CD4-positive, alpha-beta T cell treated with Interleukin-21 for 1 hour (primary cell): ENCODE results near the gene FBF1.
"Not testable (repeated sequence)": the region's sequence is repeated elsewhere in the genome, so short reads cannot be mapped to it uniquely, and the experiment has no call there.

ENCODE experiments used
- DNase-seq: peaks from one replicate; pipeline ENCODE4 v3.0.0-alpha.2; 2020

FBF1 gene

GRCh38 chr17:75874323-75875181 is 66.3 kb downstream of the FBF1 start:
- no peak for DNase-seq

- no peak for DNase-seq
Measured at GRCh38 chr17:75873587-75874322, 67.1 kb downstream of the FBF1 start.

DNA sequence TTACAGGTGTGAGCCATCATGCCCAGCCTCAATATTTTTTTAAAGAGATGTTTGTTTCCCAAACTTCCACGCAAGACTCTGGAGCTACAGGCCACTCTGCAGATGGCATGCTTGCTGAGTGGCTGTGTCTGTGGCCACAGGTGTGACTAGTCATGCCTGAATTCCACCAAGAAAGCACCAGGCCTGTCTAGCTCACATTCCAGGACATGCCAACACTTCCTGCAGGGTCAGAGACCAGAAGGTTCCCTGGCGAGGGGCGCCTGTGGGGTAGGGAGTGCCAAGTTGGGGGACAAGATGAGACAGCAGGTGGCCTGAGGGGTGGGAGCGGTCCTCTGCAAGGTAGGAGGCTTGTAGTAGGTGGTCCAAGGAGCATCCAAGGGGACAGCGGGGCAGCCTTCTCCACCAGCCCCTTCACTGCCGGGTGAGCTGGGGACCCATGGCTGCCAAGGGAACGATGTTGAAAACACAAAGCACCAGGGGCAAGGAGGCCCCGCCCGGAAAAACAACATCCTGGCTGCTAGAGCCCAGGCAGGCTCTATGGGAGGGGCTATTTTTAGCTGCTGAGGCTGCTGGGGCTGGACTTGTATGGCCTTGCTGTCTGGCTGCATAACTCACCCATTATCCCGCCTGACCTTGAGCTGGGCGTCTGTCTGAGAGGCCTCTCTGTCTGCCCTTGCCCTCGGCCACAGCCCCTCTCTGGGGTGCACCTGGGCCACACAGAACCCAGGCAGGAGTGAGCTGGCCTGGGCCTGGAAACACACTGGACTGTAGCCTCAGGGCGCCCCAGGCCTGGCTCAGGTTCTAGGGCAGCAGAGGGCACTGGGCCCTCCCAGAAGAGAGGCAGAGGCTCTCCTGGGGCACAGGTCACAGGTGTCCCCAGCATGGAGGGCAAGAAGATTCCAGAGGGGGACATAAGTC is 68.1 kb downstream of the FBF1 start:
- peak; percentile 78 for DNase-seq

DNA sequence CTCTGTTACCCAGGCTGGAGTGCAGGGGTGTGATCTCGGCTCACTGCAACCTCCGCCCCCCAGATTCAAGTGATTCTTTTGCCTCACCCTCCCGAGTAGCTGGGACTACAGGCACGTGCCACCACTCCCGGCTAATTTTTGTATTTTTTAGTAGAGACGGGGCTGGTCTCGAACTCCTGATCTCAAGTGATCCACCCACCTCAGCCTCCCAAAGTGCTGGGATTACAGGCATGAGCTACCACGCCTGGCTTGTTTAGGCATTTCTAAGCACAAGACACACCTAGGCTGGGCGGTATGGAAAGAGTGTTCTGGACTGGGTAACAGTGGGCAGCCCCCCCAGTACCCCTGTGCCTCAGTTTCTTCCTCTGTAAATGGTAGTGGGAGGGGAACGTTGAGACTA is 70.6 kb downstream of the FBF1 start:
- DNase-seq = not testable (repeated sequence)

DNA sequence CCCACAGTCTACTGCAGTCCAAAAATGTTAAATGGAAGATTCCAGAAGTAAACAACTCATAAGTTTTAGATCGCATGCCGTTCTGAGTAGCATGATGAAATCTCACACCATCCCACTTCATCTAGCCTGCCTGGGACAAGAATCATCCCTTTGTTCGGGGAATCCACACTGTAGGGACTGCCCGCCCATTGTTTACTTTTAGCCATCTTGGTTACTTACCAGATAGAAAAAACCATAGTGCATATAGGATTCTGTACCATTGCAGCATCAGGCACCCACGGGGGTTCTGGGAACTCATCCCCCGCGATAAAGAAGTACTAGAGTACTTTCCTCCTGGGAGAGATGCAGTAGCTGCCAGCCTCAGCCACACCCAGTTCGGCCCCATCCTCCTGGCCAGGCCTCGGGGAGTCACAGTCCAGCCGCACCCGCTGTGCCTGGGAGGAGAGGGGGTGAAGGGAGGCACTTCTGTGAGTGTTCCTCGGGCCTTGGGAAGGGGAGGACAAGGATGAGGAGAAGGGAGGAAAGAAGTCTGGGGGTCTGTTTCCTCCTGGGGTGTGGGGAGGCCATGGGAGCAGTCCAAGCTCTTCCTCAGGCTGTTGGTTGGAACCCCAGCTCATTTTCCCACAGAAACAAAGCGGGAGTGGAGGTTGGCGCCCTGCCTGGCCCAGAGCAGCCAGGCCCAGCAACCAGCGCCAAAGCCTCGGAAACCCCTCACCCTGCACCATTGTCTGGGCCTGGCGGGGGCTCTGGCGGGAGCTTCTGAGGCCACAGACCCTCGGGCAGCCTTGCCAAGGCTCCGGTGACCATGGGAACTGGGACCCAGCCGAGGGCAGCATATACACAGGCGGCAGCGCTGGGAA is 71.3 kb downstream of the FBF1 start:
- no peak for DNase-seq

DNA sequence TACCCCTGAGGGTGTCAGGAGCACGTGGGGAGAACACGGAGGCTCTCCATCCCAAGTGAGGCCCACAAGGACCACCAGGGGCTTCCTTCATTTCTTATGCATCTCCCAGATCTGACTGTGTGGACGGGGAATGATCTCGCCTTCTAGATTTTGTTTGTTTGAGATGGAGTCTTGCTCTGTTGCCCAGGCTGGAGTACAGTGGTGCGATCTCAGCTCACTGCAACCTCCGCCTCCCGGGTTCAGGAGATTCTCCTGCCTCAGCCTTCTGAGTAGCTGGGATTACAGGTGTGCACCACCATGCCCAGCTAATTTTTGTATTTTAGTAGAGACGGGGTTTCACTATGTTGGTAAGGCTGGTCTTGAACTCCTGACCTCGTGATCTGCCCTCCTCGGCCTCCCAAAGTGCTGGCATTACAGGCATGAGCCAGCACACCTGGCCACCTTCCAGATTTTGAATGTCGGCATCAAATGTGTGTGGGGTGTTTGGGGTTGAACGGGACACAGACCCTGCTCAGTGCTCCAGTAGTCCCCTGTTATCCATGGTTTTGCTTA is 72.0 kb downstream of the FBF1 start:
- DNase-seq = not testable (repeated sequence)

DNA sequence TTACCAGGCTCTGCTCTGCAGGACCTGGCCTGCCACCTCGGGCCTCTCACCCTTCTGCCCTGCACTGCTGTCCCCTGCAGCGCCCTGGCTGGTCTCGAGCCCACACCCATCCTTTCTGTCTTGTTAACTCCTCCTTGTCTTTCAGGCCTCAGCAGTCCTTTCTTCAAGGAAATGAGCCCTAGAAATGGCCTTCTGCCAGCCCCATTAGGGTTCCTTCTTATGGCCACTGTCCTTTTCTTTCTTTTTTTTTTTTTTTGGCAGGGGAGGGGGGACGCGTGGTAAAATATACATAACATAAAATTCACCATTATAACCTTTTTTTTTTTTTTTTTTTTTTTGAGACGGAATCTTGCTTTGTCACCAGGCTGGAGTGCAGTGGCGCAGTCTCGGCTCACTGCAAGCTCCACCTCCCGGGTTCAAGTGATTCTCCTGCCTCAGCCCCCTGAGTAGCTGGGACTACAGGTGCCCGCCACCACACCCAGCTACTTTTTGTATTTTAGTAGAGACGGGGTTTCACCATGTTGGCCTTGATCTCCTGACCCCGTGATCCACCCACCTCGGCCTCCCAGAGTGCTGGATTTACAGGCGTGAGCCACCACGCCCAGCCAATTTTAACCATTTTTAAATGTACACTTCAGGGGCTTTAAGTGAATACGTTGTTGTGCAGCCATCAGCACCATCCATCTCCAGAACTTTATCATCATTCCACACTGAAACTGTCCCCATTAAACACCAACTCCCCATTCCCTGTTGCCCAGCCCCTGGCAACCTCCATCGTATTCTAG is 75.2 kb downstream of the FBF1 start:
- DNase-seq = not testable (repeated sequence)

GRCh38 chr17:75864887-75865286 is 76.0 kb downstream of the FBF1 start:
- DNase-seq = peak; percentile 38

- DNase-seq = peak; percentile 68
Measured at GRCh38 chr17:75864448-75864871, 76.4 kb downstream of the FBF1 start.

GRCh38 chr17:75861927-75862317 is 78.9 kb downstream of the FBF1 start:
- DNase-seq = no peak
